HepG2 (cell line): ENCODE results near the gene SEC24B. TPM values are rescaled to one million over a fixed set of nuclear protein-coding genes. Genes with fewer than 3 reads are reported as not detected.

Experiments
- ATAC-seq: fragments of 200-7000 bp; cut with Tn5 transposase; 3 replicates; pipeline ENCODE4 v1.9.1; 2020; ENCODE audit warnings: mild to moderate bottlenecking, moderate library complexity
- BruUV-seq: library from RNA; stranded (reverse); fragments of 400-500 nt; replicated peaks from 2 replicates; lab custom pipeline; 2021; lab: Mats Ljungman, UMichigan
- CTCF ChIA-PET: fragments of 300-600 bp; formaldehyde crosslinking; extraction: SDS; loops from one replicate; lab custom pipeline; 2021; ENCODE audit warnings: low total read pairs, inconsistent platforms, low intra/inter-chr PET ratio; lab: Yijun Ruan, JAX
- POLR2A ChIA-PET: fragments of 350-600 bp; sonication (Branson Sonifier 250); formaldehyde crosslinking; loops from one replicate; lab custom pipeline; 2020; ENCODE audit warnings: antibody characterized with exemption, inconsistent platforms; lab: Yijun Ruan, JAX
- DNase-seq: peaks from one replicate; pipeline ENCODE4 v3.0.0-alpha.2; 2015; ENCODE audit warnings: low spot score
- FAIRE-seq: peaks from 3 replicates; lab custom pipeline; 2011; peaks lifted over from hg19 to GRCh38; lab: Jason Lieb, UNC
- H2AFZ ChIP-seq: one replicate; pipeline ENCODE4 v1.6.1; 2011; ENCODE audit warnings: low read length, inconsistent platforms
- H3K27ac ChIP-seq: fragments of 300-600 bp; 3 replicates; pipeline ENCODE4 v1.8.0; 2011; ENCODE audit warnings: mixed run types, mild to moderate bottlenecking, mixed read lengths, low read length, inconsistent platforms; ENCODE audit not compliant: insufficient read depth; ENCODE audit errors: extremely low read length
- H3K27me3 ChIP-seq, 2 experiments: fragments of 200-600 bp in 1 of 2; 2 replicates in 1 of 2; 3 replicates in 1 of 2; pipeline versions ENCODE4 v1.6.0 to v1.8.0; 2011; ENCODE audit warnings: low read length in 2 of 2, mild to moderate bottlenecking in 2 of 2, moderate library complexity in 2 of 2, inconsistent platforms in 1 of 2; ENCODE audit not compliant: insufficient read depth in 2 of 2, control insufficient read depth in 1 of 2
- H3K36me3 ChIP-seq, 2 experiments: fragments of 200-600 bp in 1 of 2; replicated peaks in 1 of 2; 2 replicates in 1 of 2; 3 replicates in 1 of 2; pipeline versions ENCODE4 v1.5.1 to v1.8.0; 2011; ENCODE audit warnings: low read length in 2 of 2, inconsistent platforms in 1 of 2; ENCODE audit not compliant: insufficient read depth in 2 of 2, control insufficient read depth in 1 of 2
- H3K4me1 ChIP-seq: 2 replicates; pipeline ENCODE4 v1.5.1; 2012; ENCODE audit warnings: low read length, inconsistent platforms; ENCODE audit not compliant: insufficient read depth
- H3K4me2 ChIP-seq: 2 replicates; pipeline ENCODE4 v1.6.0; 2011; ENCODE audit warnings: low read depth, low read length, inconsistent platforms
- H3K4me3 ChIP-seq, 3 experiments: fragments of 200-600 bp in 1 of 3; sonication (generic), shearing (Covaris generic) in 1 of 3; replicated peaks in 1 of 3; 2 replicates each; pipeline ENCODE4 v1.5.1; 2011 to 2016; ENCODE audit warnings: low read length in 3 of 3, inconsistent platforms in 2 of 3, low read depth in 2 of 3, mild to moderate bottlenecking in 2 of 3, control low read depth in 1 of 3, mixed read lengths in 1 of 3; ENCODE audit not compliant: insufficient read depth in 1 of 3
- H3K79me2 ChIP-seq: one replicate; pipeline ENCODE4 v1.6.1; 2011; ENCODE audit warnings: low read length, inconsistent platforms; ENCODE audit not compliant: insufficient read depth
- H3K9ac ChIP-seq: 2 replicates; pipeline ENCODE4 v1.6.0; 2011; ENCODE audit warnings: mild to moderate bottlenecking, low read depth, low read length, inconsistent platforms; ENCODE audit not compliant: insufficient read depth
- H3K9me3 ChIP-seq: 2 replicates; pipeline ENCODE4 v1.5.1; 2012; ENCODE audit warnings: mild to moderate bottlenecking, low read length
- H4K20me1 ChIP-seq: 2 replicates; pipeline ENCODE4 v1.6.0; 2011; ENCODE audit warnings: inconsistent platforms, mild to moderate bottlenecking, low read length, moderate library complexity; ENCODE audit not compliant: insufficient read depth
- CEBPB ChIP-seq: IDR thresholded peaks from 2 replicates; pipeline ENCODE4 v1.6.1; 2011; ENCODE audit warnings: low read depth, low read length, improper control_type of control experiment, borderline replicate concordance
- RNF2 ChIP-seq: fragments of 450-650 bp; conservative IDR thresholded peaks from 2 replicates; pipeline ENCODE4 v1.6.1; 2016; ENCODE audit warnings: low read depth
- ZBTB42 ChIP-seq: sonication (generic); formaldehyde crosslinking; IDR thresholded peaks from 2 replicates; pipeline ENCODE4 v1.5.0; 2020; ENCODE audit warnings: mild to moderate bottlenecking, missing genetic modification reagents
- WGBS: methylation state at CpG from one replicate; pipeline ENCODE4 v1.1.6; 2017; ENCODE audit warnings: low lambda C conversion rate; 5-methylcytosine and 5-hydroxymethylcytosine counted together
- in situ Hi-C: cut with HindIII; loops from 2 replicates; pipeline ENCODE4 v1.10.0; 2017; ENCODE audit warnings: low pct_unique_long_range_greater_than_20kb; ENCODE audit not compliant: extremely low pct_ligation_motif_present
- intact Hi-C: fragments of 100-400 bp; cut with micrococcal nuclease; formaldehyde crosslinking; loops from one replicate; pipeline ENCODE4 v1.10.0; 2022; ENCODE audit not compliant: unreplicated experiment
- polyA plus RNA-seq, 8 experiments: library from polyadenylated mRNA; depleted of rRNA in 3 of 8; stranded (reverse) in 7 of 8; unstranded in 1 of 8; fragments of >200 nt; fragmentation: Illumina TruSeq in 4 of 8; extraction: Trizol in 4 of 8; gene quantifications; 2 replicates each; pipeline versions ENCODE4 v1.2.1 to v1.2.3, GENCODE V29; 2011 to 2016; ENCODE audit warnings: low read depth in 4 of 8, missing spikeins in 1 of 8, mixed read lengths in 1 of 8; ENCODE audit not compliant: insufficient read depth in 1 of 8
- total RNA-seq, 5 experiments: library from RNA; depleted of rRNA; stranded (reverse); fragments of >200 nt; fragmentation: Illumina TruSeq; extraction: Trizol; gene quantifications; 2 replicates each; pipeline ENCODE4 v1.2.3, GENCODE V29; 2016; ENCODE audit warnings: low read depth in 1 of 5
- TF ChIP-seq, protein P1 (sequence below): sonication (generic); formaldehyde crosslinking; IDR thresholded peaks from 2 replicates; pipeline ENCODE4 v1.4.0; 2020; ENCODE audit warnings: missing genetic modification reagents, mild to moderate bottlenecking, borderline replicate concordance
- TF ChIP-seq, protein P2 (sequence below): sonication (generic); formaldehyde crosslinking; IDR thresholded peaks from 2 replicates; pipeline ENCODE4 v1.5.1; 2020; ENCODE audit warnings: mild to moderate bottlenecking, missing genetic modification reagents, moderate library complexity

Gene SEC24B
- total and polyA plus RNA-seq, 2 of the 13 experiments (the other 11 are each of a cell fraction or from before 2014, with no cell fraction given): 14.6 to 39.0 TPM

DNA sequence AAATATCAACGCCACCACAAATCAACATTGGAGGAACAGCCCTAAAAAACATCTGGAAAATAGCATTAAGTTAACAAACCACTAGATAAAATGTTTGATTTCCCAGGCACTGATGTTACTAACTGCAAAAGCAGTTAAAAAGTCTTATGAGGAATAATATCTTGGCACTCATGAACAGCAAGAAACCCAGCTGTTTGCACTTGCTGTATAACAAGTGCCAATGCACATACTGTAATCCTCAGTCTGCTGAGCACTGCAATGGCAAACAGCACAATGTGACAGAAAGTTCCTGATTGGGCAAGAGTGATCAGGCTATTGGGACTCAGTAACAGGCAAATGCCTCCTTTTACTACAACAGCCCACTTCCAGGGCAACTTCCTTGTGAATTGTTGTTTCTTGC is 20.8 kb upstream of the SEC24B start:
- no peaks in the 10 kb centered on the region for H3K79me2 ChIP-seq

More for the DNA sequence above, 20.8 kb upstream of the SEC24B start:
- Histone ChIP-seq H3K9me3 (no peaks in the 10 kb centered on the region), H4K20me1 (no peaks in the 10 kb centered on the region), H3K27ac (no peak overlapping the region), H3K27me3 (no peaks in the 10 kb centered on the region), H3K4me2 (no peak overlapping the region), H3K4me3 (no peak overlapping the region), H2AFZ (no peak overlapping the region), H3K36me3 (no peaks in the 10 kb centered on the region), H3K4me1 (no peaks in the 10 kb centered on the region), H3K9ac (no peak overlapping the region)
- ATAC-seq (no peak), DNase-seq (no peak), FAIRE-seq (no peak)
- POLR2A ChIA-PET: no interaction called here
- in situ Hi-C loops: loop anchor here (10.0 to 25.0 kb wide), 2 partner anchors 725 to 1102 kb away; no protein-coding TSS in a partner anchor
- 5% methylated on average over 1 of the region's 1 CpG for WGBS
- TF ChIP-seq, protein P1, sequence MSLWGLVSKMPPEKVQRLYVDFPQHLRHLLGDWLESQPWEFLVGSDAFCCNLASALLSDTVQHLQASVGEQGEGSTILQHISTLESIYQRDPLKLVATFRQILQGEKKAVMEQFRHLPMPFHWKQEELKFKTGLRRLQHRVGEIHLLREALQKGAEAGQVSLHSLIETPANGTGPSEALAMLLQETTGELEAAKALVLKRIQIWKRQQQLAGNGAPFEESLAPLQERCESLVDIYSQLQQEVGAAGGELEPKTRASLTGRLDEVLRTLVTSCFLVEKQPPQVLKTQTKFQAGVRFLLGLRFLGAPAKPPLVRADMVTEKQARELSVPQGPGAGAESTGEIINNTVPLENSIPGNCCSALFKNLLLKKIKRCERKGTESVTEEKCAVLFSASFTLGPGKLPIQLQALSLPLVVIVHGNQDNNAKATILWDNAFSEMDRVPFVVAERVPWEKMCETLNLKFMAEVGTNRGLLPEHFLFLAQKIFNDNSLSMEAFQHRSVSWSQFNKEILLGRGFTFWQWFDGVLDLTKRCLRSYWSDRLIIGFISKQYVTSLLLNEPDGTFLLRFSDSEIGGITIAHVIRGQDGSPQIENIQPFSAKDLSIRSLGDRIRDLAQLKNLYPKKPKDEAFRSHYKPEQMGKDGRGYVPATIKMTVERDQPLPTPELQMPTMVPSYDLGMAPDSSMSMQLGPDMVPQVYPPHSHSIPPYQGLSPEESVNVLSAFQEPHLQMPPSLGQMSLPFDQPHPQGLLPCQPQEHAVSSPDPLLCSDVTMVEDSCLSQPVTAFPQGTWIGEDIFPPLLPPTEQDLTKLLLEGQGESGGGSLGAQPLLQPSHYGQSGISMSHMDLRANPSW: no peak
- TF ChIP-seq RNF2 (no peak), ZBTB42 (CRISPR knock-in tag) (no peak), CEBPB (0 out of 2 replicates have a peak, but pooled peaks have one; percentile 9)
- TF ChIP-seq, protein P2, sequence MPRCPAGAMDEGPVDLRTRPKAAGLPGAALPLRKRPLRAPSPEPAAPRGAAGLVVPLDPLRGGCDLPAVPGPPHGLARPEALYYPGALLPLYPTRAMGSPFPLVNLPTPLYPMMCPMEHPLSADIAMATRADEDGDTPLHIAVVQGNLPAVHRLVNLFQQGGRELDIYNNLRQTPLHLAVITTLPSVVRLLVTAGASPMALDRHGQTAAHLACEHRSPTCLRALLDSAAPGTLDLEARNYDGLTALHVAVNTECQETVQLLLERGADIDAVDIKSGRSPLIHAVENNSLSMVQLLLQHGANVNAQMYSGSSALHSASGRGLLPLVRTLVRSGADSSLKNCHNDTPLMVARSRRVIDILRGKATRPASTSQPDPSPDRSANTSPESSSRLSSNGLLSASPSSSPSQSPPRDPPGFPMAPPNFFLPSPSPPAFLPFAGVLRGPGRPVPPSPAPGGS (CRISPR knock-in tag): no peak
- intact Hi-C loops: no loop called here
- no TSS peak for BruUV-seq
- CTCF ChIA-PET: no interaction called here
